ENCODE results near the gene PRSS56. TPM values are rescaled to one million over a fixed set of nuclear protein-coding genes. Genes with fewer than 3 reads are reported as not detected.
A peak's percentile ranks its signal among the peaks of the same experiment; 100 is the strongest.

The PRSS56 gene
- total and polyA plus RNA-seq, 8 donors, result 0.02 TPM; not detected in 7

- H3K4me3 ChIP-seq, result peak overlapping the region in 1 of 4 donors; percentile 31
- no peaks in the 10 kb centered on the region for H3K36me3 ChIP-seq
- DNase-seq, result no peak
- FAIRE-seq, result no peak
- no peak overlapping the region for H3K27ac ChIP-seq
- H3K4me1 ChIP-seq, result peaks cover 0 to 22% (median 14%) of the 10 kb centered on the region in 3 donors
- no peak for TF ChIP-seq CTCF (IDR thresholded peaks at IDR 0.05)
- WGBS, 2 donors, result 15 to 19% methylated on average over 32 to 46 of the region's 46 CpGs
- no peaks in the 10 kb centered on the region for H3K9me3 ChIP-seq
- peaks cover 0 to 17% (median 8%) of the 10 kb centered on the region in 4 donors for H3K27me3 ChIP-seq
- no peak for ATAC-seq
- intact Hi-C loops (cut with DNase I), result no loop called here
These were observed 2.6 kb downstream of the PRSS56 start for GRCh38 chr2:232522623-232523401.

- peaks cover 0 to 22% (median 14%) of the 10 kb centered on the region in 3 donors for H3K4me1 ChIP-seq
- H3K27ac ChIP-seq, result no peak overlapping the region
- ATAC-seq (no peak), DNase-seq (no peak), FAIRE-seq (no peak)
- peaks cover 0 to 17% (median 8%) of the 10 kb centered on the region in 4 donors for H3K27me3 ChIP-seq
- intact Hi-C loops (cut with DNase I), result no loop called here
- peak overlapping the region in 2 of 4 donors; percentile 22 to 43 for H3K4me3 ChIP-seq
- TF ChIP-seq CTCF (IDR thresholded peaks at IDR 0.05), result no peak
- H3K9me3 ChIP-seq, result no peaks in the 10 kb centered on the region
- WGBS, 2 donors, result 7 to 12% methylated on average over 16 of the region's 16 CpGs
- no peaks in the 10 kb centered on the region for H3K36me3 ChIP-seq
These were observed 3.2 kb downstream of the PRSS56 start for GRCh38 chr2:232523402-232523681.

GRCh38 chr2:232523682-232524597 is 3.8 kb downstream of the PRSS56 start:
- no peak for TF ChIP-seq CTCF (IDR thresholded peaks at IDR 0.05)
- FAIRE-seq (no peak), ATAC-seq (peak in 3 of 4 donors; percentile 16 to 37 (median 20)), DNase-seq (peak in 2 of 6 donors; percentile 73 to 77)
- Histone ChIP-seq H3K36me3 (no peaks in the 10 kb centered on the region), H3K27me3 (peaks cover 0 to 17% (median 8%) of the 10 kb centered on the region in 4 donors), H3K4me1 (peaks cover 0 to 22% (median 14%) of the 10 kb centered on the region in 3 donors), H3K9me3 (no peaks in the 10 kb centered on the region), H3K4me3 (peak overlapping the region in 3 of 4 donors; percentile 10 to 43 (median 22)), H3K27ac (no peak overlapping the region)
- intact Hi-C loops (cut with DNase I), result no loop called here
- 3 to 4% methylated on average over 68 to 75 of the region's 75 CpGs for WGBS, 2 donors

- H3K36me3 ChIP-seq, result no peaks in the 10 kb centered on the region
- no peak overlapping the region for H3K4me3 ChIP-seq
- no peak for FAIRE-seq
- peaks cover 0 to 17% (median 8%) of the 10 kb centered on the region in 4 donors for H3K27me3 ChIP-seq
- H3K4me1 ChIP-seq, result peaks cover 0 to 22% (median 14%) of the 10 kb centered on the region in 3 donors
- H3K9me3 ChIP-seq, result no peaks in the 10 kb centered on the region
- no peak overlapping the region for H3K27ac ChIP-seq
- WGBS, 2 donors, result 58 to 64% methylated on average over 6 of the region's 6 CpGs
- intact Hi-C loops (cut with DNase I), result no loop called here
- TF ChIP-seq CTCF (IDR thresholded peaks at IDR 0.05), result no peak
- peak in 1 of 6 donors; percentile 65 for DNase-seq
- no peak for ATAC-seq
These were observed 4.6 kb downstream of the PRSS56 start for GRCh38 chr2:232524771-232525170.
